Gastrocnemius medialis (tissue), 4 donors: Measurements from ENCODE around the gene IL34. TPM values are rescaled to one million over a fixed set of nuclear protein-coding genes. Genes with fewer than 3 reads are reported as not detected.

Experiments
- ATAC-seq, 2 donors: fragments of 150-250 bp; one replicate each; pipeline ENCODE4 v1.9.1; 2016
- DNase-seq, 2 donors: peaks; one replicate each; pipeline ENCODE4 v3.0.0-alpha.2; 2019
- H3K27ac ChIP-seq, 4 donors: fragments of 200-600 bp; sonication (generic); 1 replicate in 1 of 4; 2 replicates in 3 of 4; pipeline ENCODE4 v1.5.1; 2016 to 2018; ENCODE audit warnings: mild to moderate bottlenecking in 2 of 4, moderate library complexity in 1 of 4
- H3K27me3 ChIP-seq, 3 donors: fragments of 200-600 bp; sonication (generic) in 2 of 3; 1 replicate in 1 of 3; 2 replicates in 2 of 3; pipeline versions ENCODE4 v1.5.1 to v1.6.0; 2016 to 2019; ENCODE audit warnings: mild to moderate bottlenecking in 1 of 3, moderate library complexity in 1 of 3
- H3K36me3 ChIP-seq, 2 donors: fragments of 200-600 bp; sonication (generic) in 1 of 2; one replicate each; pipeline ENCODE4 v1.5.1; 2017 to 2018
- H3K4me1 ChIP-seq, 2 donors: fragments of 200-600 bp; sonication (generic) in 1 of 2; one replicate each; pipeline ENCODE4 v1.5.1; 2016 to 2017; ENCODE audit warnings: mild to moderate bottlenecking in 2 of 2
- H3K4me3 ChIP-seq, 4 donors: fragments of 200-600 bp; sonication (generic) in 3 of 4; 1 replicate in 1 of 4; 2 replicates in 3 of 4; pipeline ENCODE4 v1.5.1; 2016 to 2019; ENCODE audit warnings: mild to moderate bottlenecking in 2 of 4
- H3K9me3 ChIP-seq, 3 donors: fragments of 200-600 bp; sonication (generic) in 2 of 3; 1 replicate in 1 of 3; 2 replicates in 2 of 3; pipeline ENCODE4 v1.5.1; 2016 to 2019
- POLR2A ChIP-seq, 2 donors: fragments of 450-650 bp; IDR thresholded peaks; one replicate each; pipeline ENCODE4 v1.6.1; 2017; ENCODE audit warnings: antibody characterized with exemption in 2 of 2, mild to moderate bottlenecking in 2 of 2, moderate library complexity in 2 of 2
- in situ Hi-C, 4 donors: fragments of 200-750 bp; cut with MboI; loops; one replicate each; pipeline versions ENCODE4 v1.15.0 to v1.8.0; 2017; ENCODE audit warnings: low sequenced_read_pairs in 4 of 4
- intact Hi-C: fragments of 100-400 bp; cut with DNase I; formaldehyde crosslinking; loops from one replicate; pipeline ENCODE4 v1.15.1; 2023; ENCODE audit warnings: low total_unique reads
- total RNA-seq, 4 donors: library from RNA; depleted of rRNA; stranded (reverse); fragments of >200 nt; gene quantifications; one replicate each; pipeline versions ENCODE4 v1.1.0 to v1.2.3, GENCODE V29; 2016
- TF ChIP-seq, protein P1 (sequence below), 5 experiments: fragments of 450-650 bp in 3 of 5; fragments of 200-600 bp in 2 of 5; sonication (generic) in 2 of 5; IDR thresholded peaks in 4 of 5; conservative IDR thresholded peaks in 1 of 5; 1 replicate in 4 of 5; 2 replicates in 1 of 5; pipeline ENCODE4 v1.5.1; 2016 to 2019; ENCODE audit warnings: antibody characterized with exemption in 5 of 5, mild to moderate bottlenecking in 3 of 5, moderate library complexity in 3 of 5

Gene IL34
- total RNA-seq, 4 donors from 2014 or later, result 0.71 to 93.0 (median 22.1) TPM

DNA sequence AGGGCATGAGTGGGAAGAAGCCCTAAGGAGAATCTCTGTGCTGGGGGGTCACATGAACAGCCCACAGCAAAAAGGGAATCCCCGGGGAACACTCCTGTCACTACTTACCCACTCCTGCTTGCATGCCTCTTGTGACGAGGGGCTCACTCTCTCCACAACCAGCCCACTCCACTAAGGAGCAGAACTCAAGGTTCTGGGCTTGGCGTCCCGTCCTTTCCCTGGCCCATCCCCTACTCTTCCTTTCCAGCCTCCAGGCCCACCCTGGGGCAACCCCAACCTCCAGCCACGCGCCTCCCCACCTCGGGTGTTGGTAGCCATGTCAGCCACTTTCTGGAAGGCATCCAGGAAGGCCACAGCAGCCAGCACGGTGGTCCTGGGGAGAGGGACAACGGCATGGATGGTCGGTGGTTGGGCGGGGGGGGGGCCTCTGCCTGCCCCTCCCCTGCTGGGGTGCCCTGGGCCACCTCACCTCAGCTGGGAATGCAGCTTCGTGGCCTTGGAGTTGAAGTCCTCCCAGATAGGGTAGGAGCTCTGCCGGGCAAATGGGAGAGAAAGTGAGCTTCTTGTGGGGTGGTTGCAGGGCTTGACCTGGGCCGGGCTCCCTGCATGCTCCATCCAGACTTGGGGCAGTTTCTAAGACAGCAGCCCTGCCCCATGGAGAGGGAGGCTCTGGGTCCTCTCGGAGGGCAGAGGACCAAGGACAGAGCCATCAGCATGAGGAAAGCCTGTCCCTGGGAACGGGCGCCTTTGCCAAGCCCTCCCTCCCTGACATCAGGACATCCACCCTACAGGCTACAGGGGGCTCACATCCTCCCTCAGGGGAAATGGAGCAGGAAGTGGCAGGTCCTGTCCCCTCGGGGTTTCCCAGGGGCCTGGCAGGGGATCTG, 34.4 kb downstream of the IL34 start:
- intact Hi-C loops (loop anchor here (1.0 kb wide), 1 partner anchor 91 kb away; no protein-coding TSS in a partner anchor), in situ Hi-C loops (loop anchor here in 2 of 4 donors (5.0 to 10.0 kb wide), 3 partner anchors 54 to 92 kb away; no protein-coding TSS in a partner anchor)
- Histone ChIP-seq H3K4me1 (peaks cover 32 to 49% of the 10 kb centered on the region in 2 donors), H3K36me3 (peaks cover 0 to 37% of the 10 kb centered on the region in 2 donors), H3K4me3 (no peak overlapping the region), H3K9me3 (no peaks in the 10 kb centered on the region), H3K27ac (peak overlapping the region; percentile 44 to 63 (median 54)), H3K27me3 (no peaks in the 10 kb centered on the region)
- TF ChIP-seq POLR2A (IDR thresholded peaks at IDR 0.05), result no peak
- TF ChIP-seq, protein P1, sequence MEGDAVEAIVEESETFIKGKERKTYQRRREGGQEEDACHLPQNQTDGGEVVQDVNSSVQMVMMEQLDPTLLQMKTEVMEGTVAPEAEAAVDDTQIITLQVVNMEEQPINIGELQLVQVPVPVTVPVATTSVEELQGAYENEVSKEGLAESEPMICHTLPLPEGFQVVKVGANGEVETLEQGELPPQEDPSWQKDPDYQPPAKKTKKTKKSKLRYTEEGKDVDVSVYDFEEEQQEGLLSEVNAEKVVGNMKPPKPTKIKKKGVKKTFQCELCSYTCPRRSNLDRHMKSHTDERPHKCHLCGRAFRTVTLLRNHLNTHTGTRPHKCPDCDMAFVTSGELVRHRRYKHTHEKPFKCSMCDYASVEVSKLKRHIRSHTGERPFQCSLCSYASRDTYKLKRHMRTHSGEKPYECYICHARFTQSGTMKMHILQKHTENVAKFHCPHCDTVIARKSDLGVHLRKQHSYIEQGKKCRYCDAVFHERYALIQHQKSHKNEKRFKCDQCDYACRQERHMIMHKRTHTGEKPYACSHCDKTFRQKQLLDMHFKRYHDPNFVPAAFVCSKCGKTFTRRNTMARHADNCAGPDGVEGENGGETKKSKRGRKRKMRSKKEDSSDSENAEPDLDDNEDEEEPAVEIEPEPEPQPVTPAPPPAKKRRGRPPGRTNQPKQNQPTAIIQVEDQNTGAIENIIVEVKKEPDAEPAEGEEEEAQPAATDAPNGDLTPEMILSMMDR (IDR thresholded peaks at IDR 0.05 in 4 of 5, conservative IDR thresholded peaks at IDR 0.05 in 1 of 5), result no peak
- DNase-seq (no peak), ATAC-seq (no peak)

- no peak for TF ChIP-seq POLR2A (IDR thresholded peaks at IDR 0.05)
- TF ChIP-seq, protein P1 (IDR thresholded peaks at IDR 0.05 in 4 of 5, conservative IDR thresholded peaks at IDR 0.05 in 1 of 5), result no peak
- DNase-seq, result no peak
- Histone ChIP-seq H3K4me1 (peaks cover 37 to 49% of the 10 kb centered on the region in 2 donors), H3K4me3 (no peak overlapping the region), H3K9me3 (no peaks in the 10 kb centered on the region), H3K27me3 (no peaks in the 10 kb centered on the region), H3K27ac (peak overlapping the region; percentile 44 to 63 (median 54)), H3K36me3 (peaks cover 0 to 30% of the 10 kb centered on the region in 2 donors)
- ATAC-seq, result no peak
- intact Hi-C loops (no loop called here), in situ Hi-C loops (loop anchor here in 2 of 4 donors (5.0 to 10.0 kb wide), 3 partner anchors 53 to 91 kb away; no protein-coding TSS in a partner anchor)
Observed at GRCh38 chr16:70681382-70682238, 35.3 kb downstream of the IL34 start.

DNA sequence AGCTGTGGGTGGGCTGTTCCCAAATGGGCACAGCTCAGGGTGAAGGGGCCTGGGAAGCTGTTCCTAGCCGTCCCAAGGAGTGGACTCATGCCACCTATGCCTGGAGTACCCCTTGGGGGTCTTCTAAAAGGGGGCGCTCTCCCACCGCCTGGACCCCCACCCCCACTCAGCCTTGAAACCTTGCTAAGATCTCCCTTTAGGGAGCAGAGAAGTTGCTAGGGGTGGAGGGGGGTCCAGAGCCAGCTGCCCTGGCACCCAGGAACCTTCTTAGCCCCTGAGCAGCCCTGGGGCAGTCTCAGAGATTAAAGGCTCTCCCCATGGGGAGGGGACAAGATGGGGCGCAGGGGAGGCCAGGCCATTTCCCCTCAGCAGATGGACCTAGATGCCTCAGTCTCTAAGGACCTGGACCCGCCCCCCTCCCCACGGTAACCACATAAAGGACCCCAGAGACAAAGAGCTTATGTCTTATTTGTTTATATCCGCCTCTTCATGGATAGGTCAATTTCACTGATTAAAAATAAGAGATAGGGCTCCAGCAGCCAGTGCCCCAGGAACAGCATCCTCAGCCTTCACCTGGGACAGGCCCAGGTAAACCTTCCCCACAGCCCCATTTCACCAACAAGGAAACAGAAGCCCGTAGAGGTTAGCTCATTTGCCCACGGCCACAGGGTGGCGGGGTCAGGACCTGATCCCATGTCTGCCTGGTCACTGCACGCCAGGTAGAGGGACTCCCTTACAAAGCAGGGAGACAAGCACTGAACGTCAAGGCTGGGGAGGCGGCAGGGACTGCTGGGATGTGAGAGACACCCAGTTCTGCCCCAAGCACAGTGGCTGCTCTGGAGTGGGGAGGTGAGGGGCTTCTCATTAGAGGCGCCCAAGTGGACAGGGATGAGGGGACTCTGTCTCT, 36.1 kb downstream of the IL34 start:
- H3K36me3 ChIP-seq, result peaks cover 0 to 22% of the 10 kb centered on the region in 2 donors
- H3K9me3 ChIP-seq, result no peaks in the 10 kb centered on the region
- in situ Hi-C loops, result loop anchor here in 2 of 4 donors (5.0 to 10.0 kb wide), 3 partner anchors 52 to 90 kb away; no protein-coding TSS in a partner anchor
- no peaks in the 10 kb centered on the region for H3K27me3 ChIP-seq
- TF ChIP-seq, protein P1 (IDR thresholded peaks at IDR 0.05 in 4 of 5, conservative IDR thresholded peaks at IDR 0.05 in 1 of 5), result no peak
- TF ChIP-seq POLR2A (IDR thresholded peaks at IDR 0.05), result no peak
- H3K27ac ChIP-seq, result peak overlapping the region; percentile 49 to 88 (median 60)
- no peak overlapping the region for H3K4me3 ChIP-seq
- DNase-seq (no peak), ATAC-seq (no peak)
- intact Hi-C loops, result no loop called here
- peaks cover 42 to 58% of the 10 kb centered on the region in 2 donors for H3K4me1 ChIP-seq
